Measurements from ENCODE around the gene AOC1. TPM values are rescaled to one million over a fixed set of nuclear protein-coding genes. Genes with fewer than 3 reads are reported as not detected.

The AOC1 gene
- total and polyA plus RNA-seq, 10 of the 15 experiments (the other 5 are each of a cell fraction or from before 2014, with no cell fraction given), result 0.07 TPM; not detected in 9

DNA sequence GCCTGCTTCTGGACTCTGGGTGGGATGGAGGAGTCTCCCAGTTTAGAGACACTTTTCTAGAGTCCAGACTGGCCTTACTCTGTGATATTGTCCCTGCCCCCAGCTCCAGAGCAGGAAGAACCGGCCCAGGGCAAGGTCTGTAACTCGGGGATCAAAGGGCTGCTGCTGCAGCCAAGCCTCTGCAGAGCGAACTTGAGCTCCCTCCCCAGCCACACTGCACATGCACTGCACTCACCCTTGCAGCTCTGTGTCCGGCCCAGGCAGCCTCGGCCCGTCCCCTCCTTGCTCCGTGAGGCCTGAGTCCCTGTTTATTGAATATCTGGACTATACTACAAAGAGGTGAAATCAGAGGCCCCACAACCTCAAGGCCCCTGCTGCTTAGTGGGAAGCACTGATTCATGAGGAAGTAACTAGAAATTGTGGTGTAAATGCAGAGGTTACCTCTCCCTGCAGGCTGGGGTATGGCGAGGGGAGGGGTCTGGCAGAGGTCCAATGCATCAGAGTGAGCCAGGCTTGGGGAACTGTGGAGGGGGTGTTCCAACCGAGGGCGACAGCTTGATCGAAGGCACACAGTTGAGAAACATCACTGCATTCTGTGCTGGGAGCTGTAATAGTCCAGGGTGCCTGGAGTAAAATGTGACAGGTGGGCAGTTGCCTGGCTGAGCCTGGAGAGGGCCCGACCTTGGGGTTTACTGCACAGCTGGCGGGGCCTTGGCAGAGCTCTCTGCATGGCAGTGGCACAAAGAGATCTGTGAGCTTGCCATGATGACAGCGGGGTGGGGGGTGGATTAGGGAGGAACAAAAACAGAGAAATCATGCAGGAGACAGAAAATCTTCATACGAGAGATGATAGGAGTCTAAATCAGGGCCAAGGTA is 49.1 kb downstream of the AOC1 start:
- peaks cover 16% of the 10 kb centered on the region for H3K4me1 ChIP-seq (ENCODE audit: control insufficient read depth, insufficient read depth, low read length)
- H3K27ac ChIP-seq (ENCODE audit: control insufficient read depth, insufficient read depth), result no peak overlapping the region
- H3K9ac ChIP-seq (ENCODE audit: control insufficient read depth, insufficient read depth, low read length), result no peak overlapping the region
- intact Hi-C loops (cut with micrococcal nuclease; ENCODE audit: unreplicated experiment), result no loop called here
- no peaks in the 10 kb centered on the region for H3K79me2 ChIP-seq (ENCODE audit: control insufficient read depth, insufficient read depth, low read length)
- ATAC-seq (no peak), FAIRE-seq (no peak), DNase-seq (ENCODE audit: low read depth, low spot score) (no peak)
- H3K4me2 ChIP-seq (ENCODE audit: control insufficient read depth, insufficient read depth), result no peak overlapping the region
- H3K27me3 ChIP-seq (replicated peaks in 1 of 2; ENCODE audit: control insufficient read depth in 2 of 2, insufficient read depth in 2 of 2, low read length in 1 of 2), result peaks cover 2 to 6% of the 10 kb centered on the region in 2 experiments; a peak in 2 of 4 replicates
- no TSS peak for BruUV-seq (replicated peaks)
- no peaks in the 10 kb centered on the region for H3K36me3 ChIP-seq (ENCODE audit: control insufficient read depth in 2 of 2, insufficient read depth in 2 of 2, low read length in 1 of 2)
- no peaks in the 10 kb centered on the region for H4K20me1 ChIP-seq (ENCODE audit: control insufficient read depth, insufficient read depth)
- in situ Hi-C loops (cut with MboI), result loop anchor here (5.0 kb wide), 1 partner anchor 86 kb away; no protein-coding TSS in a partner anchor
- RAD21 ChIA-PET (ENCODE audit: unreplicated experiment), result no interaction called here
- no peak overlapping the region for H2AFZ ChIP-seq (ENCODE audit: control insufficient read depth, low read depth, low read length)
- H3K9me3 ChIP-seq (replicated peaks; ENCODE audit: control insufficient read depth, insufficient read depth, low read length), result no peaks in the 10 kb centered on the region
- WGBS (ENCODE audit: insufficient coverage, insufficient replicate concordance, low lambda C conversion rate, missing lambda C conversion rate), result 6% methylated on average over 15 of the region's 15 CpGs
- CTCF ChIA-PET, result interaction anchor here (0.6 to 1.5 kb wide), 4 partner anchors 8 to 123 kb away, joined by 3 read pairs; no protein-coding TSS in a partner anchor
- POLR2A ChIA-PET, result no interaction called here
- SMC1A ChIA-PET (ENCODE audit: uncharacterized antibody, unreplicated experiment), result no interaction called here
- no peak overlapping the region for H3K4me3 ChIP-seq
- TF ChIP-seq, protein P1, sequence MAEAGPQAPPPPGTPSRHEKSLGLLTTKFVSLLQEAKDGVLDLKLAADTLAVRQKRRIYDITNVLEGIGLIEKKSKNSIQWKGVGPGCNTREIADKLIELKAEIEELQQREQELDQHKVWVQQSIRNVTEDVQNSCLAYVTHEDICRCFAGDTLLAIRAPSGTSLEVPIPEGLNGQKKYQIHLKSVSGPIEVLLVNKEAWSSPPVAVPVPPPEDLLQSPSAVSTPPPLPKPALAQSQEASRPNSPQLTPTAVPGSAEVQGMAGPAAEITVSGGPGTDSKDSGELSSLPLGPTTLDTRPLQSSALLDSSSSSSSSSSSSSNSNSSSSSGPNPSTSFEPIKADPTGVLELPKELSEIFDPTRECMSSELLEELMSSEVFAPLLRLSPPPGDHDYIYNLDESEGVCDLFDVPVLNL (IDR thresholded peaks at IDR 0.05; ENCODE audit: low read depth, low read length), result no peak
- TF ChIP-seq MTA3 (IDR thresholded peaks at IDR 0.05; ENCODE audit: borderline replicate concordance, low read length) (no peak), ZNF274 (IDR thresholded peaks at IDR 0.05; ENCODE audit: insufficient read depth, insufficient read length) (no peak), IKZF1 (conservative IDR thresholded peaks at IDR 0.05) (no peak), TCF3 (IDR thresholded peaks at IDR 0.05; ENCODE audit: borderline replicate concordance, insufficient read depth, low read depth, low read length) (no peak), CBFB (IDR thresholded peaks at IDR 0.05; ENCODE audit: low read depth) (no peak), FOS (IDR thresholded peaks at IDR 0.05; ENCODE audit: borderline replicate concordance, extremely low read depth, insufficient read length) (no peak), STAT3 (IDR thresholded peaks at IDR 0.05; ENCODE audit: low read depth, low read length) (no peak), CREM (IDR thresholded peaks at IDR 0.05; ENCODE audit: low read depth) (no peak), NR2C2 (IDR thresholded peaks at IDR 0.05; ENCODE audit: borderline replicate concordance, control insufficient read depth, insufficient read length, low read depth) (no peak), NRF1 (conservative IDR thresholded peaks at IDR 0.05; ENCODE audit: low read depth, low read length) (no peak), CREB1 (IDR thresholded peaks at IDR 0.05; ENCODE audit: low read depth) (no peak), SIX5 (IDR thresholded peaks at IDR 0.05; ENCODE audit: low read depth, low read length, severe bottlenecking) (no peak), EGR1 (IDR thresholded peaks at IDR 0.05; ENCODE audit: borderline replicate concordance in 1 of 2, low read depth in 2 of 2, low read length in 2 of 2) (no peak)
- TF ChIP-seq, protein P2, sequence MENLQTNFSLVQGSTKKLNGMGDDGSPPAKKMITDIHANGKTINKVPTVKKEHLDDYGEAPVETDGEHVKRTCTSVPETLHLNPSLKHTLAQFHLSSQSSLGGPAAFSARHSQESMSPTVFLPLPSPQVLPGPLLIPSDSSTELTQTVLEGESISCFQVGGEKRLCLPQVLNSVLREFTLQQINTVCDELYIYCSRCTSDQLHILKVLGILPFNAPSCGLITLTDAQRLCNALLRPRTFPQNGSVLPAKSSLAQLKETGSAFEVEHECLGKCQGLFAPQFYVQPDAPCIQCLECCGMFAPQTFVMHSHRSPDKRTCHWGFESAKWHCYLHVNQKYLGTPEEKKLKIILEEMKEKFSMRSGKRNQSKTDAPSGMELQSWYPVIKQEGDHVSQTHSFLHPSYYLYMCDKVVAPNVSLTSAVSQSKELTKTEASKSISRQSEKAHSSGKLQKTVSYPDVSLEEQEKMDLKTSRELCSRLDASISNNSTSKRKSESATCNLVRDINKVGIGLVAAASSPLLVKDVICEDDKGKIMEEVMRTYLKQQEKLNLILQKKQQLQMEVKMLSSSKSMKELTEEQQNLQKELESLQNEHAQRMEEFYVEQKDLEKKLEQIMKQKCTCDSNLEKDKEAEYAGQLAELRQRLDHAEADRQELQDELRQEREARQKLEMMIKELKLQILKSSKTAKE (IDR thresholded peaks at IDR 0.05; ENCODE audit: low read depth, poor library complexity, severe bottlenecking), result no peak
- TF ChIP-seq, protein P3, sequence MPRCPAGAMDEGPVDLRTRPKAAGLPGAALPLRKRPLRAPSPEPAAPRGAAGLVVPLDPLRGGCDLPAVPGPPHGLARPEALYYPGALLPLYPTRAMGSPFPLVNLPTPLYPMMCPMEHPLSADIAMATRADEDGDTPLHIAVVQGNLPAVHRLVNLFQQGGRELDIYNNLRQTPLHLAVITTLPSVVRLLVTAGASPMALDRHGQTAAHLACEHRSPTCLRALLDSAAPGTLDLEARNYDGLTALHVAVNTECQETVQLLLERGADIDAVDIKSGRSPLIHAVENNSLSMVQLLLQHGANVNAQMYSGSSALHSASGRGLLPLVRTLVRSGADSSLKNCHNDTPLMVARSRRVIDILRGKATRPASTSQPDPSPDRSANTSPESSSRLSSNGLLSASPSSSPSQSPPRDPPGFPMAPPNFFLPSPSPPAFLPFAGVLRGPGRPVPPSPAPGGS (IDR thresholded peaks at IDR 0.05; ENCODE audit: borderline replicate concordance, insufficient read depth, low read depth, low read length, poor library complexity, severe bottlenecking), result no peak

All from GM12878 (cell line).